ENCODE results near the gene EEF1E1.

GRCh38 chr6:8132130-8132529 is 29.8 kb upstream of the EEF1E1 start:
- TF ChIP-seq CTCF (IDR thresholded peaks at IDR 0.05; ENCODE audit: low read depth, low read length, missing input control) (no peak), REST (IDR thresholded peaks at IDR 0.05) (no peak), RAD21 (IDR thresholded peaks at IDR 0.05) (no peak), NR2F2 (IDR thresholded peaks at IDR 0.05) (no peak), ATF3 (IDR thresholded peaks at IDR 0.05) (no peak), YY1 (IDR thresholded peaks at IDR 0.05) (no peak), EGR1 (IDR thresholded peaks at IDR 0.05; ENCODE audit: low read depth in 2 of 2) (no peak), FOXA1 (IDR thresholded peaks at IDR 0.05) (no peak), MAX (IDR thresholded peaks at IDR 0.05) (no peak), HNF4A (conservative IDR thresholded peaks at IDR 0.05) (no peak), GABPA (IDR thresholded peaks at IDR 0.05 in 1 of 2, conservative IDR thresholded peaks at IDR 0.05 in 1 of 2) (no peak), TAF1 (conservative IDR thresholded peaks at IDR 0.05) (no peak), JUND (IDR thresholded peaks at IDR 0.05) (no peak)

Measured in liver (tissue), 3 donors.